C1 segment of cervical spinal cord (tissue), 14 donors: Measurements from ENCODE around the gene CIT.
"Not testable (repeated sequence)": the region's sequence is repeated elsewhere in the genome, so short reads cannot be mapped to it uniquely, and the experiment has no call there.

ENCODE experiments used
- DNase-seq, 14 donors: peaks; one replicate each; lab custom pipeline; 2025; lab: John Stamatoyannopoulos, UW

Gene CIT

GRCh38 chr12:119740830-119741229 lies 136.3 kb downstream of the CIT start:
- no peak for DNase-seq

GRCh38 chr12:119735079-119735478 lies 142.0 kb downstream of the CIT start:
- DNase-seq, result no peak

- no peak for DNase-seq
These were observed 146.7 kb downstream of the CIT start for GRCh38 chr12:119730381-119730780.

GRCh38 chr12:119729871-119730270 lies 147.2 kb downstream of the CIT start:
- no peak for DNase-seq

GRCh38 chr12:119728444-119728745 lies 148.7 kb downstream of the CIT start:
- DNase-seq, result peak in 1 of 14 donors; percentile 83

GRCh38 chr12:119727600-119728443 lies 149.3 kb downstream of the CIT start:
- no peak for DNase-seq

GRCh38 chr12:119725523-119725922 lies 151.6 kb downstream of the CIT start:
- DNase-seq, result peak in 2 of 14 donors; percentile 22 to 51

- peak in 1 of 14 donors; percentile 73 for DNase-seq
These were observed 155.8 kb downstream of the CIT start for GRCh38 chr12:119721306-119721705.

GRCh38 chr12:119720349-119720748 lies 156.8 kb downstream of the CIT start:
- DNase-seq, result no peak

GRCh38 chr12:119718141-119718540 lies 159.0 kb downstream of the CIT start:
- DNase-seq, result no peak

- DNase-seq, result no peak
These were observed 161.9 kb downstream of the CIT start for GRCh38 chr12:119715268-119715620.

- no peak for DNase-seq
These were observed 162.4 kb downstream of the CIT start for GRCh38 chr12:119714614-119715267.

GRCh38 chr12:119713551-119714031 lies 163.5 kb downstream of the CIT start:
- DNase-seq, result peak in 1 of 14 donors; percentile 75

GRCh38 chr12:119712721-119713120 lies 164.4 kb downstream of the CIT start:
- no peak for DNase-seq

- no peak for DNase-seq
These were observed 165.4 kb downstream of the CIT start for GRCh38 chr12:119711693-119712092.

- no peak for DNase-seq
These were observed 166.1 kb downstream of the CIT start for GRCh38 chr12:119710965-119711551.

GRCh38 chr12:119710374-119710964 lies 166.7 kb downstream of the CIT start:
- no peak for DNase-seq

- not testable (repeated sequence) for DNase-seq
These were observed 170.7 kb downstream of the CIT start for GRCh38 chr12:119706427-119706826.

GRCh38 chr12:119705182-119705581 lies 171.9 kb downstream of the CIT start:
- DNase-seq, result no peak

GRCh38 chr12:119704065-119704747 lies 172.9 kb downstream of the CIT start:
- peak in 1 of 14 donors; percentile 3 for DNase-seq

GRCh38 chr12:119700078-119700477 lies 177.0 kb downstream of the CIT start:
- DNase-seq, result no peak
